ENCODE results near the gene LMOD3. TPM values are rescaled to one million over a fixed set of nuclear protein-coding genes. Genes with fewer than 3 reads are reported as not detected.
A peak's percentile ranks its signal among the peaks of the same experiment; 100 is the strongest.

Gene LMOD3
- total RNA-seq, 6 experiments from 2014 or later: not detected

GRCh38 chr3:69162308-69162980 is 40.0 kb upstream of the LMOD3 start:
- H3K4me3 Mint-ChIP-seq: no peak overlapping the region
- H3K27me3 Mint-ChIP-seq (ENCODE audit: insufficient read depth): peaks cover 8% of the 10 kb centered on the region; the same call in 1 of the 2 replicates
- no peaks in the 10 kb centered on the region for H3K36me3 Mint-ChIP-seq (ENCODE audit: low read depth)
- H3K9me3 Mint-ChIP-seq: no peaks in the 10 kb centered on the region
- no peak for DNase-seq
- no peak for TF ChIP-seq CTCF (IDR thresholded peaks at IDR 0.05)
- H3K4me1 Mint-ChIP-seq (ENCODE audit: low read depth): no peaks in the 10 kb centered on the region
- no peak overlapping the region for H3K27ac Mint-ChIP-seq

GRCh38 chr3:69161587-69162307 is 39.4 kb upstream of the LMOD3 start:
- Mint-ChIP-seq H3K9me3 (no peaks in the 10 kb centered on the region), H3K27me3 (ENCODE audit: insufficient read depth) (peaks cover 9% of the 10 kb centered on the region), H3K36me3 (ENCODE audit: low read depth) (no peaks in the 10 kb centered on the region), H3K4me1 (ENCODE audit: low read depth) (no peaks in the 10 kb centered on the region), H3K27ac (no peak overlapping the region), H3K4me3 (no peak overlapping the region)
- peak; percentile 96 for TF ChIP-seq CTCF (IDR thresholded peaks at IDR 0.05)
- peak; percentile 42 for DNase-seq

- H3K27ac Mint-ChIP-seq: no peak overlapping the region
- TF ChIP-seq CTCF (IDR thresholded peaks at IDR 0.05): no peak
- DNase-seq: no peak
Observed at GRCh38 chr3:69160525-69160924, 38.1 kb upstream of the LMOD3 start.

GRCh38 chr3:69160107-69160506 is 37.7 kb upstream of the LMOD3 start:
- no peak overlapping the region for H3K27ac Mint-ChIP-seq
- H3K27me3 Mint-ChIP-seq (ENCODE audit: insufficient read depth): peaks cover 10% of the 10 kb centered on the region
- H3K4me3 Mint-ChIP-seq: no peak overlapping the region
- H3K4me1 Mint-ChIP-seq (ENCODE audit: low read depth): no peaks in the 10 kb centered on the region
- H3K9me3 Mint-ChIP-seq: no peaks in the 10 kb centered on the region
- no peak for DNase-seq
- no peaks in the 10 kb centered on the region for H3K36me3 Mint-ChIP-seq (ENCODE audit: low read depth)
- TF ChIP-seq CTCF (IDR thresholded peaks at IDR 0.05): no peak

More at GRCh38 chr3:69160525-69160924, 38.1 kb upstream of the LMOD3 start:
- Mint-ChIP-seq H3K36me3 (ENCODE audit: low read depth) (no peaks in the 10 kb centered on the region), H3K27me3 (ENCODE audit: insufficient read depth) (peaks cover 8% of the 10 kb centered on the region), H3K9me3 (no peaks in the 10 kb centered on the region), H3K4me3 (no peak overlapping the region), H3K4me1 (ENCODE audit: low read depth) (no peaks in the 10 kb centered on the region)

GRCh38 chr3:69149586-69149985 is 27.2 kb upstream of the LMOD3 start:
- no peak for DNase-seq
- Mint-ChIP-seq H3K27ac (no peak overlapping the region), H3K4me3 (no peak overlapping the region), H3K9me3 (no peaks in the 10 kb centered on the region), H3K36me3 (ENCODE audit: low read depth) (no peaks in the 10 kb centered on the region), H3K4me1 (ENCODE audit: low read depth) (no peaks in the 10 kb centered on the region), H3K27me3 (ENCODE audit: insufficient read depth) (peaks cover 8% of the 10 kb centered on the region)
- TF ChIP-seq CTCF (IDR thresholded peaks at IDR 0.05): no peak

All from HFFc6 (cell line).